ENCODE results near the gene DYNC2I2. TPM values are rescaled to one million over a fixed set of nuclear protein-coding genes. Genes with fewer than 3 reads are reported as not detected.

DYNC2I2 gene
- total and polyA plus RNA-seq, 3 experiments from 2014 or later, result 3.0 to 68.6 (median 67.7) TPM

Other genes with a start within 250 kb of the DYNC2I2 start
- 1 to 10 TPM; 1.9 to 2.6 TPM for gene CERCAM, start 236.0 kb downstream of the DYNC2I2 start, total RNA-seq
- gene CERCAM, start 236.0 kb downstream of the DYNC2I2 start, polyA plus RNA-seq, result 1.1 TPM
- 10 to 100 TPM; 64.2 to 65.0 TPM for gene ODF2, start 200.8 kb downstream of the DYNC2I2 start, total RNA-seq
- gene ODF2, start 200.8 kb downstream of the DYNC2I2 start, polyA plus RNA-seq, result 31.4 TPM
- 10 to 100 TPM; 48.7 to 51.9 TPM for gene GLE1, start 152.1 kb downstream of the DYNC2I2 start, total RNA-seq
- 35.1 TPM for gene GLE1, start 152.1 kb downstream of the DYNC2I2 start, polyA plus RNA-seq
- gene SPTAN1, start 104.3 kb downstream of the DYNC2I2 start, total RNA-seq, result 100 to 1,000 TPM; 195 to 203 TPM
- gene SPTAN1, start 104.3 kb downstream of the DYNC2I2 start, polyA plus RNA-seq, result 132 TPM
- gene SET, start 32.4 kb upstream of the DYNC2I2 start, total RNA-seq, result 1,000 to 10,000 TPM in 1 of 2 experiments, 100 to 1,000 TPM in 1; 939 to 1,027 TPM
- 229 TPM for gene SET, start 32.4 kb upstream of the DYNC2I2 start, polyA plus RNA-seq
- gene PKN3, start 45.7 kb upstream of the DYNC2I2 start, total RNA-seq, result 1 to 10 TPM; 7.5 to 7.9 TPM
- 1.4 TPM for gene PKN3, start 45.7 kb upstream of the DYNC2I2 start, polyA plus RNA-seq
- 10 to 100 TPM; 76.1 to 82.0 TPM for gene ZDHHC12, start 67.3 kb upstream of the DYNC2I2 start, total RNA-seq
- gene ZDHHC12, start 67.3 kb upstream of the DYNC2I2 start, polyA plus RNA-seq, result 67.3 TPM
- 10 to 100 TPM; 18.3 to 18.7 TPM for gene ZER1, start 115.1 kb upstream of the DYNC2I2 start, total RNA-seq
- gene ZER1, start 115.1 kb upstream of the DYNC2I2 start, polyA plus RNA-seq, result 46.2 TPM
- gene TBC1D13, start 130.4 kb upstream of the DYNC2I2 start, total RNA-seq, result 10 to 100 TPM; 23.0 to 24.6 TPM
- 36.8 TPM for gene TBC1D13, start 130.4 kb upstream of the DYNC2I2 start, polyA plus RNA-seq
- 10 to 100 TPM; 22.3 to 23.3 TPM for gene ENDOG, start 161.7 kb upstream of the DYNC2I2 start, total RNA-seq
- gene ENDOG, start 161.7 kb upstream of the DYNC2I2 start, polyA plus RNA-seq, result 29.6 TPM
- 100 to 1,000 TPM; 137 to 143 TPM for gene SPOUT1, start 172.9 kb upstream of the DYNC2I2 start, total RNA-seq
- 77.3 TPM for gene SPOUT1, start 172.9 kb upstream of the DYNC2I2 start, polyA plus RNA-seq
- gene KYAT1, start 225.1 kb upstream of the DYNC2I2 start, total RNA-seq, result 10 to 100 TPM in 1 of 2 experiments, 1 to 10 TPM in 1; 8.9 to 10.4 TPM
- 8.8 TPM for gene KYAT1, start 225.1 kb upstream of the DYNC2I2 start, polyA plus RNA-seq
- 10 to 100 TPM; 27.3 to 27.6 TPM for gene LRRC8A, start 225.3 kb upstream of the DYNC2I2 start, total RNA-seq
- 42.7 TPM for gene LRRC8A, start 225.3 kb upstream of the DYNC2I2 start, polyA plus RNA-seq